Skin epidermis (tissue), 12 donors: ENCODE data around the gene CDH13.

Experiments used
- H3K27ac ChIP-seq, 21 experiments: fragments of 200-600 bp; sonication (generic) in 11 of 21; one replicate each; pipeline ENCODE4 v1.5.0; 2020; ENCODE audit warnings: mild to moderate bottlenecking in 3 of 21, inconsistent platforms in 2 of 21, moderate library complexity in 2 of 21
- H3K4me3 ChIP-seq, 7 experiments: fragments of 200-600 bp; sonication (generic) in 2 of 7; one replicate each; pipeline ENCODE4 v1.5.0; 2020; ENCODE audit warnings: inconsistent platforms in 2 of 7, mild to moderate bottlenecking in 2 of 7, moderate library complexity in 1 of 7

The CDH13 gene

GRCh38 chr16:83393196-83393981 is 766.6 kb downstream of the CDH13 start:
- Histone ChIP-seq H3K4me3 (no peak overlapping the region), H3K27ac (no peak overlapping the region)

- Histone ChIP-seq H3K4me3 (no peak overlapping the region), H3K27ac (no peak overlapping the region)
These were observed 771.0 kb downstream of the CDH13 start for GRCh38 chr16:83397601-83398291.

GRCh38 chr16:83400234-83400633 is 773.5 kb downstream of the CDH13 start:
- no peak overlapping the region for H3K4me3 ChIP-seq
- no peak overlapping the region for H3K27ac ChIP-seq

- Histone ChIP-seq H3K4me3 (no peak overlapping the region), H3K27ac (no peak overlapping the region)
These were observed 775.5 kb downstream of the CDH13 start for GRCh38 chr16:83402160-83402814.

GRCh38 chr16:83402967-83403366 is 776.2 kb downstream of the CDH13 start:
- Histone ChIP-seq H3K4me3 (no peak overlapping the region), H3K27ac (peak overlapping the region in 2 of 21 experiments; percentile 18 to 19)

GRCh38 chr16:83403761-83404160 is 777.0 kb downstream of the CDH13 start:
- Histone ChIP-seq H3K4me3 (no peak overlapping the region), H3K27ac (no peak overlapping the region)

GRCh38 chr16:83404261-83404660 is 777.5 kb downstream of the CDH13 start:
- Histone ChIP-seq H3K27ac (no peak overlapping the region), H3K4me3 (no peak overlapping the region)

GRCh38 chr16:83407928-83408327 is 781.2 kb downstream of the CDH13 start:
- H3K27ac ChIP-seq: no peak overlapping the region
- H3K4me3 ChIP-seq: no peak overlapping the region

- no peak overlapping the region for H3K4me3 ChIP-seq
- no peak overlapping the region for H3K27ac ChIP-seq
These were observed 782.6 kb downstream of the CDH13 start for GRCh38 chr16:83409347-83409746.

- Histone ChIP-seq H3K4me3 (no peak overlapping the region), H3K27ac (no peak overlapping the region)
These were observed 791.8 kb downstream of the CDH13 start for GRCh38 chr16:83418565-83418964.

GRCh38 chr16:83420206-83420760 is 793.5 kb downstream of the CDH13 start:
- H3K4me3 ChIP-seq: no peak overlapping the region

GRCh38 chr16:83433201-83433600 is 806.4 kb downstream of the CDH13 start:
- Histone ChIP-seq H3K27ac (no peak overlapping the region), H3K4me3 (no peak overlapping the region)

More at GRCh38 chr16:83420206-83420760, 793.5 kb downstream of the CDH13 start:
- H3K27ac ChIP-seq: no peak overlapping the region

GRCh38 chr16:83437036-83437435 is 810.3 kb downstream of the CDH13 start:
- Histone ChIP-seq H3K4me3 (no peak overlapping the region), H3K27ac (no peak overlapping the region)

- no peak overlapping the region for H3K4me3 ChIP-seq
- H3K27ac ChIP-seq: no peak overlapping the region
These were observed 811.6 kb downstream of the CDH13 start for GRCh38 chr16:83438326-83438725.

GRCh38 chr16:83439412-83439811 is 812.6 kb downstream of the CDH13 start:
- H3K4me3 ChIP-seq: no peak overlapping the region

GRCh38 chr16:83441517-83441916 is 814.7 kb downstream of the CDH13 start:
- no peak overlapping the region for H3K27ac ChIP-seq

More at GRCh38 chr16:83439412-83439811, 812.6 kb downstream of the CDH13 start:
- H3K27ac ChIP-seq: no peak overlapping the region

GRCh38 chr16:83443972-83444371 is 817.2 kb downstream of the CDH13 start:
- no peak overlapping the region for H3K4me3 ChIP-seq

More at GRCh38 chr16:83441517-83441916, 814.7 kb downstream of the CDH13 start:
- H3K4me3 ChIP-seq: no peak overlapping the region

GRCh38 chr16:83447560-83447959 is 820.8 kb downstream of the CDH13 start:
- Histone ChIP-seq H3K4me3 (no peak overlapping the region), H3K27ac (no peak overlapping the region)

More at GRCh38 chr16:83443972-83444371, 817.2 kb downstream of the CDH13 start:
- no peak overlapping the region for H3K27ac ChIP-seq

GRCh38 chr16:83449861-83450260 is 823.1 kb downstream of the CDH13 start:
- no peak overlapping the region for H3K27ac ChIP-seq

GRCh38 chr16:83453977-83454376 is 827.2 kb downstream of the CDH13 start:
- Histone ChIP-seq H3K4me3 (no peak overlapping the region), H3K27ac (no peak overlapping the region)

More at GRCh38 chr16:83449861-83450260, 823.1 kb downstream of the CDH13 start:
- no peak overlapping the region for H3K4me3 ChIP-seq
